Measurements from ENCODE around the gene NTRK2. TPM values are rescaled to one million over a fixed set of nuclear protein-coding genes. Genes with fewer than 3 reads are reported as not detected.

NTRK2 gene
- total and polyA plus RNA-seq, 2 experiments from 2014 or later, result 0.03 TPM; not detected in 1

DNA sequence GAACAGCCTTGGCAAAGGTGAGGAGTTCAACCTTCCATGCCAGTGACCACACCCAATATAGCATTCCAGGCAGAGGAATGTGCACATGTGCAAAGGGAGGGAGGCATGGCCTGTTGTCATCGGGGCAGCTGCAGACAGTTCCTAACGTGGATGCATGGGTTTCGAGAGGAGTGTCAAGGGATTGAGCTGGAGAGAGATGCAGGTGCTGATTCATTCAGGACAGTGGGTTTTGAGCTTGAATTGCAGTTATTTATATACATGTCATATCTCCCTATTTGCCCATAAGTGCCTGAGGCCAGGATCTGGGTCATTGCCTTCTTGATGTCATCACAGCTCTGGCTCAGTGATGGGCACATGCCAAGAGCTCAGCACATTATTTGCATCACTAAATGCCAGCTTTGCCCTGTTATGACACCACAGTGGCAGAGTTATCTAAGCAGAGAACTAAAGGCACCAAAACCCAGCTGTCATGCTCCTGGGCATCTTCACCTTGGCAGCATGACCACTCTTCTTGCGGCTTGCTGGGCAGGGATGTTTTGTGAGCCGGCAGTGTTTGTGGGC is 278.0 kb downstream of the NTRK2 start (continued):
- no peak for TF ChIP-seq CTCF (conservative IDR thresholded peaks at IDR 0.05; ENCODE audit: low read depth in 2 of 2)
- no peak for TF ChIP-seq POLR2AphosphoS5 (IDR thresholded peaks at IDR 0.05; ENCODE audit: low read depth)
- TF ChIP-seq EZH2phosphoT487 (IDR thresholded peaks at IDR 0.05; ENCODE audit: unreplicated experiment), result no peak
- TF ChIP-seq, protein P1, sequence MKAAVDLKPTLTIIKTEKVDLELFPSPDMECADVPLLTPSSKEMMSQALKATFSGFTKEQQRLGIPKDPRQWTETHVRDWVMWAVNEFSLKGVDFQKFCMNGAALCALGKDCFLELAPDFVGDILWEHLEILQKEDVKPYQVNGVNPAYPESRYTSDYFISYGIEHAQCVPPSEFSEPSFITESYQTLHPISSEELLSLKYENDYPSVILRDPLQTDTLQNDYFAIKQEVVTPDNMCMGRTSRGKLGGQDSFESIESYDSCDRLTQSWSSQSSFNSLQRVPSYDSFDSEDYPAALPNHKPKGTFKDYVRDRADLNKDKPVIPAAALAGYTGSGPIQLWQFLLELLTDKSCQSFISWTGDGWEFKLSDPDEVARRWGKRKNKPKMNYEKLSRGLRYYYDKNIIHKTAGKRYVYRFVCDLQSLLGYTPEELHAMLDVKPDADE (IDR thresholded peaks at IDR 0.05), result no peak
- TF ChIP-seq STAT1 (IDR thresholded peaks at IDR 0.05; ENCODE audit: unreplicated experiment), result no peak

DNA sequence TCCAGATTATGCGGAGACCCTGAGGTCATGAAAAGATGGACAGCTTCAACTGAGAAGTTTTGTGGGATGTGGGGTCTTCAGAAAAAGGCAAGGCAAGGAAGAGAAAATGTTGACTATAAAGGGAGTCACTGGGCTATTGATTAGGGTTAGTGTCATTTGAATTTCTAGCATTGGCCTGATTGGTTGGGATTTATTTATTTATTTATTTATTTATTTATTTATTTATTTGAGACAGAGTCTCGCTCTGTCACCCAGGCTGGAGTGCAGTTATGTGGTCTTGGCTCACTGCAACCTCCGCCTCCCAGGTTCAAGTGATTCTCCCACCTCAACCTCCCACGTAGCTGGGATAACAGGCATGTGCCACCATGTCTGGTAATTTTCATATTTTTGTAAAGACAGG is 279.7 kb downstream of the NTRK2 start:
- Mint-ChIP-seq H3K4me3 (no peak overlapping the region), H3K27ac (no peak overlapping the region), H3K27me3 (ENCODE audit: insufficient read depth, low read depth, poor library complexity) (peaks cover 8% of the 10 kb centered on the region), H3K4me1 (peaks cover 16% of the 10 kb centered on the region), H3K9me3 (no peaks in the 10 kb centered on the region; the same call in 2 of the 3 replicates), H3K36me3 (ENCODE audit: low read depth) (no peaks in the 10 kb centered on the region)
- no peak overlapping the region for H3K27ac ChIP-seq (ENCODE audit: low read depth)
- ATAC-seq, result no peak
- no peak for DNase-seq (ENCODE audit: low spot score)
- no peaks in the 10 kb centered on the region for H3F3A ChIP-seq (replicated peaks; ENCODE audit: low read depth)
- H3K27me3 ChIP-seq (ENCODE audit: insufficient read depth), result no peaks in the 10 kb centered on the region
- no peaks in the 10 kb centered on the region for H4K20me1 ChIP-seq (replicated peaks; ENCODE audit: insufficient read depth)
- H3K4me3 ChIP-seq, result no peak overlapping the region
- no peaks in the 10 kb centered on the region for H3K36me3 ChIP-seq (ENCODE audit: insufficient read depth)
- 0 out of 2 replicates have a peak, but pooled peaks cover 5% of the 10 kb centered on the region for H3K9me2 ChIP-seq (ENCODE audit: insufficient read depth)
- no peak overlapping the region for H3K4me2 ChIP-seq
- no peak overlapping the region for H2AFZ ChIP-seq
- no peaks in the 10 kb centered on the region; the same call in 1 of the 2 replicates for H3K4me1 ChIP-seq (ENCODE audit: insufficient read depth)
- H3K79me2 ChIP-seq (replicated peaks; ENCODE audit: insufficient read depth), result no peaks in the 10 kb centered on the region
- no peak for TF ChIP-seq CTCF (conservative IDR thresholded peaks at IDR 0.05; ENCODE audit: low read depth in 2 of 2)
- TF ChIP-seq, protein P2, sequence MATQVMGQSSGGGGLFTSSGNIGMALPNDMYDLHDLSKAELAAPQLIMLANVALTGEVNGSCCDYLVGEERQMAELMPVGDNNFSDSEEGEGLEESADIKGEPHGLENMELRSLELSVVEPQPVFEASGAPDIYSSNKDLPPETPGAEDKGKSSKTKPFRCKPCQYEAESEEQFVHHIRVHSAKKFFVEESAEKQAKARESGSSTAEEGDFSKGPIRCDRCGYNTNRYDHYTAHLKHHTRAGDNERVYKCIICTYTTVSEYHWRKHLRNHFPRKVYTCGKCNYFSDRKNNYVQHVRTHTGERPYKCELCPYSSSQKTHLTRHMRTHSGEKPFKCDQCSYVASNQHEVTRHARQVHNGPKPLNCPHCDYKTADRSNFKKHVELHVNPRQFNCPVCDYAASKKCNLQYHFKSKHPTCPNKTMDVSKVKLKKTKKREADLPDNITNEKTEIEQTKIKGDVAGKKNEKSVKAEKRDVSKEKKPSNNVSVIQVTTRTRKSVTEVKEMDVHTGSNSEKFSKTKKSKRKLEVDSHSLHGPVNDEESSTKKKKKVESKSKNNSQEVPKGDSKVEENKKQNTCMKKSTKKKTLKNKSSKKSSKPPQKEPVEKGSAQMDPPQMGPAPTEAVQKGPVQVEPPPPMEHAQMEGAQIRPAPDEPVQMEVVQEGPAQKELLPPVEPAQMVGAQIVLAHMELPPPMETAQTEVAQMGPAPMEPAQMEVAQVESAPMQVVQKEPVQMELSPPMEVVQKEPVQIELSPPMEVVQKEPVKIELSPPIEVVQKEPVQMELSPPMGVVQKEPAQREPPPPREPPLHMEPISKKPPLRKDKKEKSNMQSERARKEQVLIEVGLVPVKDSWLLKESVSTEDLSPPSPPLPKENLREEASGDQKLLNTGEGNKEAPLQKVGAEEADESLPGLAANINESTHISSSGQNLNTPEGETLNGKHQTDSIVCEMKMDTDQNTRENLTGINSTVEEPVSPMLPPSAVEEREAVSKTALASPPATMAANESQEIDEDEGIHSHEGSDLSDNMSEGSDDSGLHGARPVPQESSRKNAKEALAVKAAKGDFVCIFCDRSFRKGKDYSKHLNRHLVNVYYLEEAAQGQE (IDR thresholded peaks at IDR 0.05; ENCODE audit: unreplicated experiment), result no peak
- TF ChIP-seq CREB1 (CRISPR knock-in tag; IDR thresholded peaks at IDR 0.05; ENCODE audit: low read depth), result no peak
- TF ChIP-seq NANOG (IDR thresholded peaks at IDR 0.05; ENCODE audit: borderline replicate concordance), result no peak
- TF ChIP-seq EZH2 (IDR thresholded peaks at IDR 0.05; ENCODE audit: low read depth, unreplicated experiment), result no peak

Measured in GM23338 (cell line).